ENCODE results near the gene OR6C68.

DNA sequence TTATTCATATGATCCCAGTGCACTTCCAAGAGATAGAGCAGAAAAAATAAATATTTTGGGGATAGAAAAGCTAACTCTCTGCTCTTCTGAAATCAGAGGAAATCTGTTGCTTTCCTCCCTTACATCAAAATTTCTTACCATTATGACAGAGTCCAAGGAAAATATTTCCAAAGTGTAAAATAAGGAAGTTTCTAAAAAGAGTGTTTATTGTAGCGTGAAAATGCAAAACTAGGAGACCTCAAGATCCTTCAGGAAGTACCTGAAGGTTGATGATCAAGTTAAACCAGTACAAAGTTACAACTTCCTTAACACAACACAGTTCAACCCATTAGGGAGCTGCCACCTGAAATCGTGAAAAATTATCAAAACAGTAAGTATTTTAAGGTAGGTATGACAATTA lies 48.4 kb upstream of the OR6C68 start, which contains the start of gene OR6C2:
- TF ChIP-seq, protein P1, sequence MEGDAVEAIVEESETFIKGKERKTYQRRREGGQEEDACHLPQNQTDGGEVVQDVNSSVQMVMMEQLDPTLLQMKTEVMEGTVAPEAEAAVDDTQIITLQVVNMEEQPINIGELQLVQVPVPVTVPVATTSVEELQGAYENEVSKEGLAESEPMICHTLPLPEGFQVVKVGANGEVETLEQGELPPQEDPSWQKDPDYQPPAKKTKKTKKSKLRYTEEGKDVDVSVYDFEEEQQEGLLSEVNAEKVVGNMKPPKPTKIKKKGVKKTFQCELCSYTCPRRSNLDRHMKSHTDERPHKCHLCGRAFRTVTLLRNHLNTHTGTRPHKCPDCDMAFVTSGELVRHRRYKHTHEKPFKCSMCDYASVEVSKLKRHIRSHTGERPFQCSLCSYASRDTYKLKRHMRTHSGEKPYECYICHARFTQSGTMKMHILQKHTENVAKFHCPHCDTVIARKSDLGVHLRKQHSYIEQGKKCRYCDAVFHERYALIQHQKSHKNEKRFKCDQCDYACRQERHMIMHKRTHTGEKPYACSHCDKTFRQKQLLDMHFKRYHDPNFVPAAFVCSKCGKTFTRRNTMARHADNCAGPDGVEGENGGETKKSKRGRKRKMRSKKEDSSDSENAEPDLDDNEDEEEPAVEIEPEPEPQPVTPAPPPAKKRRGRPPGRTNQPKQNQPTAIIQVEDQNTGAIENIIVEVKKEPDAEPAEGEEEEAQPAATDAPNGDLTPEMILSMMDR (conservative IDR thresholded peaks at IDR 0.05 in 1 of 2, IDR thresholded peaks at IDR 0.05 in 1 of 2; ENCODE audit: low read depth in 1 of 2, low read length in 2 of 2): no peak
- no peak for TF ChIP-seq EZH2 (IDR thresholded peaks at IDR 0.05; ENCODE audit: low read length, missing control alignments)

Measured in fibroblast of lung (primary cell).